Measurements from ENCODE around the gene TRAF1.

The TRAF1 gene

DNA sequence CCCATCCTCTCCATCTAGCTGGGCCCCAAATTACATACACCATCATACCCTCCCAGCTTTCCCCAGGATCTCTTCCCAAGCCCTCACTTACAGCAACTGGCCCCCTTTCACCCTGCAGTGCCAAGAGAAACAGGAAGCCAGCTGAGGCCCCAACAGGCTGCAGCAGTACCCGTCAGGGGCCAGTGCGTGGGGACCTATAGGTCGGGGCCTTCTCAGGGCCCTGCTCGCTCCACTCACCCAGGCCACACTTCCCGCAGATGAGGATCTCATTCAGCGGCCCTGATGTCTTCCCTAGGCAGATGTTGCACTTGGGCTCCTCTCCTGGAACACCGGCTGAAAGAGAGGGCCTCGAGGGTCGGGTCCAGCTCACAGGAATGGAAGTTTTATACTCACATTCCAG, 56.4 kb downstream of the TRAF1 start:
- POLR2A ChIA-PET: interaction anchor here (3.4 kb wide), 1 partner anchor 77 kb away, joined by 15 read pairs; the partner anchor contains the start of gene FBXW2
- CTCF ChIA-PET: no interaction called here
- no peak for TF ChIP-seq ZNF384 (IDR thresholded peaks at IDR 0.05)
- no peak for TF ChIP-seq FOXK2 (IDR thresholded peaks at IDR 0.05)
- no peak for DNase-seq (ENCODE audit: extremely low spot score)

- CTCF ChIA-PET: interaction anchor here (1.2 kb wide), 1 partner anchor 67 kb away, joined by 6 read pairs; no protein-coding TSS in a partner anchor
- DNase-seq (ENCODE audit: extremely low spot score): no peak
- POLR2A ChIA-PET: interaction anchor here (3.4 kb wide), 1 partner anchor 76 kb away, joined by 15 read pairs; the partner anchor contains the start of gene FBXW2
- TF ChIP-seq SUZ12 (IDR thresholded peaks at IDR 0.05) (no peak), HDGF (IDR thresholded peaks at IDR 0.05; ENCODE audit: borderline replicate concordance) (no peak), L3MBTL2 (conservative IDR thresholded peaks at IDR 0.05) (no peak), FOXM1 (IDR thresholded peaks at IDR 0.05; ENCODE audit: borderline replicate concordance) (no peak), ELF4 (IDR thresholded peaks at IDR 0.05) (no peak), FOXK2 (IDR thresholded peaks at IDR 0.05) (no peak), BHLHE40 (IDR thresholded peaks at IDR 0.05; ENCODE audit: borderline replicate concordance) (no peak), CTBP1 (IDR thresholded peaks at IDR 0.05; ENCODE audit: borderline replicate concordance) (no peak), NFRKB (IDR thresholded peaks at IDR 0.05) (no peak), LEF1 (IDR thresholded peaks at IDR 0.05; ENCODE audit: borderline replicate concordance) (no peak), SP1 (IDR thresholded peaks at IDR 0.05) (no peak)
- TF ChIP-seq, protein P1, sequence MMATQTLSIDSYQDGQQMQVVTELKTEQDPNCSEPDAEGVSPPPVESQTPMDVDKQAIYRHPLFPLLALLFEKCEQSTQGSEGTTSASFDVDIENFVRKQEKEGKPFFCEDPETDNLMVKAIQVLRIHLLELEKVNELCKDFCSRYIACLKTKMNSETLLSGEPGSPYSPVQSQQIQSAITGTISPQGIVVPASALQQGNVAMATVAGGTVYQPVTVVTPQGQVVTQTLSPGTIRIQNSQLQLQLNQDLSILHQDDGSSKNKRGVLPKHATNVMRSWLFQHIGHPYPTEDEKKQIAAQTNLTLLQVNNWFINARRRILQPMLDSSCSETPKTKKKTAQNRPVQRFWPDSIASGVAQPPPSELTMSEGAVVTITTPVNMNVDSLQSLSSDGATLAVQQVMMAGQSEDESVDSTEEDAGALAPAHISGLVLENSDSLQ (IDR thresholded peaks at IDR 0.05): no peak
These were observed 56.9 kb downstream of the TRAF1 start for GRCh38 chr9:120869726-120870125.

GRCh38 chr9:120869360-120869687, 57.3 kb downstream of the TRAF1 start:
- ChIA-PET CTCF (interaction anchor here (0.6 to 1.2 kb wide), 2 partner anchors 10 to 68 kb away, joined by 3 to 6 read pairs; no protein-coding TSS in a partner anchor), POLR2A (interaction anchor here (1.1 to 3.4 kb wide), 2 partner anchors 56 to 76 kb away, joined by 3 to 15 read pairs; partner anchors contain the start of gene FBXW2)
- DNase-seq (ENCODE audit: extremely low spot score): no peak
- no peak for TF ChIP-seq L3MBTL2 (conservative IDR thresholded peaks at IDR 0.05)
- no peak for TF ChIP-seq NFRKB (IDR thresholded peaks at IDR 0.05)
- no peak for TF ChIP-seq SP1 (IDR thresholded peaks at IDR 0.05)
- TF ChIP-seq LEF1 (IDR thresholded peaks at IDR 0.05; ENCODE audit: borderline replicate concordance): no peak
- no peak for TF ChIP-seq ELF4 (IDR thresholded peaks at IDR 0.05)

- ChIA-PET POLR2A (interaction anchor here (1.1 to 3.4 kb wide), 2 partner anchors 57 to 75 kb away, joined by 3 to 15 read pairs; partner anchors contain the start of gene FBXW2), CTCF (interaction anchor here (0.6 to 1.2 kb wide), 2 partner anchors 11 to 68 kb away, joined by 3 to 6 read pairs; no protein-coding TSS in a partner anchor)
- DNase-seq (ENCODE audit: extremely low spot score): peak; percentile 96
- TF ChIP-seq FOXK2 (IDR thresholded peaks at IDR 0.05) (no peak), FOXA1 (IDR thresholded peaks at IDR 0.05) (no peak), FOXM1 (IDR thresholded peaks at IDR 0.05; ENCODE audit: borderline replicate concordance) (0 out of 2 replicates have a peak, but pooled peaks have one; percentile 41), L3MBTL2 (conservative IDR thresholded peaks at IDR 0.05) (peak; percentile 77), BHLHE40 (IDR thresholded peaks at IDR 0.05; ENCODE audit: borderline replicate concordance) (no peak), TARDBP (IDR thresholded peaks at IDR 0.05) (no peak), ELF4 (IDR thresholded peaks at IDR 0.05) (no peak), SUZ12 (IDR thresholded peaks at IDR 0.05) (no peak), NFRKB (IDR thresholded peaks at IDR 0.05) (no peak), SP1 (IDR thresholded peaks at IDR 0.05) (0 out of 2 replicates have a peak, but pooled peaks have one; percentile 29)
- TF ChIP-seq, protein P1 (IDR thresholded peaks at IDR 0.05): no peak
These were observed 57.8 kb downstream of the TRAF1 start for GRCh38 chr9:120868676-120869359.

GRCh38 chr9:120868339-120868675, 58.3 kb downstream of the TRAF1 start:
- TF ChIP-seq ARNT (IDR thresholded peaks at IDR 0.05): no peak
- TF ChIP-seq, protein P1 (IDR thresholded peaks at IDR 0.05): no peak
- peak; percentile 80 for TF ChIP-seq L3MBTL2 (conservative IDR thresholded peaks at IDR 0.05)
- CTCF ChIA-PET: no interaction called here
- POLR2A ChIA-PET: interaction anchor here (0.7 to 3.4 kb wide), 3 partner anchors 9 to 75 kb away, joined by 3 to 15 read pairs (median 3); partner anchors contain the start of gene FBXW2
- no peak for DNase-seq (ENCODE audit: extremely low spot score)

DNA sequence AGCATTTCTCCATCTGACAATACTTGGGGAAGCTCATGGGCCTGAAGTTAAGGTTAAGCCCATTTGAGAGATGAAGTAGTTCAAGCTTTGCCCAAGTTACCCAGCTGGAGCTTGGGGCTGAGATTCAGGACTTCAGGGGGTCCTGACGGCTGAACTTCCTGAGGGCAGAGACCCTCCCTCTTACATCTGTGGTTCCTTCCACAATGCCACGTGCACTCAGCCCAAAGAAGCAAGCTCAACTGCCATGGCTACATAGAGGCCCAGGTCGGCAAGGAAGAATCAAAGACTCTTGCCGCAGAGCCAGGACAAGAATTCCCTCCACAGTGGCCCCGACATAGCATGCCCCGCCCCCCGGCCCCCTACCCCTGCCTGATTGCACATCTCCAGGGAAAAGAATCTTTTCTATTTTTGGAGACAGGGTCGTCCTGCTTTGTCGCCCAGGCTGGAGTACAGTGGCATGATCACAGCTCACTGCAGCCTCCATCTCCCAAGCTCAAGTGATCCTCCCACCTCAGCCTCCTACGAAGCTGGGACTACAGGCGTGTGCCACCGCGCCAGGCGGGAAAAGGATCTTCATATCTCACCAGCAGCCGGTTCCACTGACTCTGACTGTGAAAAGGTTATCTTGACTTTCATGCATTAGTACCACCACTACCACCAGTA, 58.8 kb downstream of the TRAF1 start:
- no peak for DNase-seq (ENCODE audit: extremely low spot score)
- POLR2A ChIA-PET: interaction anchor here (0.7 to 3.4 kb wide), 3 partner anchors 8 to 74 kb away, joined by 3 to 15 read pairs (median 3); partner anchors contain the start of gene FBXW2
- no peak for TF ChIP-seq NFRKB (IDR thresholded peaks at IDR 0.05)
- TF ChIP-seq, protein P1 (IDR thresholded peaks at IDR 0.05): no peak
- TF ChIP-seq SUZ12 (IDR thresholded peaks at IDR 0.05): no peak
- TF ChIP-seq ZNF384 (IDR thresholded peaks at IDR 0.05): no peak
- no peak for TF ChIP-seq FOXM1 (IDR thresholded peaks at IDR 0.05; ENCODE audit: borderline replicate concordance)
- TF ChIP-seq LEF1 (IDR thresholded peaks at IDR 0.05; ENCODE audit: borderline replicate concordance): no peak
- no peak for TF ChIP-seq ELF4 (IDR thresholded peaks at IDR 0.05)
- no peak for TF ChIP-seq TARDBP (IDR thresholded peaks at IDR 0.05)
- TF ChIP-seq BHLHE40 (IDR thresholded peaks at IDR 0.05; ENCODE audit: borderline replicate concordance): no peak
- TF ChIP-seq ARNT (IDR thresholded peaks at IDR 0.05): no peak
- no peak for TF ChIP-seq L3MBTL2 (conservative IDR thresholded peaks at IDR 0.05)
- CTCF ChIA-PET: no interaction called here
